Erythroblast (primary cell): ENCODE data around the gene SLC35D3.
"Not testable (repeated sequence)": the region's sequence is repeated elsewhere in the genome, so short reads cannot be mapped to it uniquely, and the experiment has no call there.

Experiments used
- GATA1 ChIP-seq: IDR thresholded peaks from 2 replicates; pipeline ENCODE4 v1.6.1; 2011; ENCODE audit warnings: low read depth, mild to moderate bottlenecking, control low read depth, low read length, moderate library complexity
- POLR2A ChIP-seq: IDR thresholded peaks from 2 replicates; pipeline ENCODE4 v1.6.1; 2011; ENCODE audit warnings: mild to moderate bottlenecking, low read length

DNA sequence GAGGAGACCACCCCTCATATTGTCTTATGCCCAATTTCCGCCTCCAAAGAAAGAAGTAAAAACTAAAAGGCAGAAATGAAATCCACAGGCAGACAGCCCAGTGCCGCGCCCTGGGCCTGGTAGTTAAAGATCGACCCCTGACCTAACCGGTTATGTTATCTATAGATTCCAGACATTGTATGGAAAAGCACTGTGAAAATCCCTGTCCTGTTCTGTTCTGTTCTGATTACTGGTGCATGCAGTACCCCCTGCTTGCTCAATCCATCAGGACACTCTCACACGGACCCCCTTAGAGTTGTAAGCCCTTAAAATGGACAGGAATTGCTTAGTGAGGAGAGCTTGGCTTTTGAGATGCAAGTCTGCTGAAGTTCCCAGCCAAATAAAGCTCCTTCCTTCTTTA lies 37.8 kb downstream of the SLC35D3 start:
- not testable (repeated sequence) for TF ChIP-seq POLR2A, GATA1
